Activated CD4-positive, alpha-beta memory T cell treated with anti-CD3 and anti-CD28 coated beads for 36 hours (primary cell): Measurements from ENCODE around the gene LRMDA. TPM values are rescaled to one million over a fixed set of nuclear protein-coding genes. Genes with fewer than 3 reads are reported as not detected.
"Not testable (repeated sequence)": the region's sequence is repeated elsewhere in the genome, so short reads cannot be mapped to it uniquely, and the experiment has no call there.

Source experiments
- CTCF ChIA-PET: fragments of 350-600 bp; sonication (Branson Sonifier 250); formaldehyde crosslinking; loops from one replicate; lab custom pipeline; 2021; ENCODE audit warnings: antibody characterized with exemption, inconsistent platforms; lab: Charles Lee
- POLR2A ChIA-PET: fragments of 350-600 bp; sonication (Branson Sonifier 250); formaldehyde crosslinking; loops from one replicate; lab custom pipeline; 2021; ENCODE audit warnings: antibody characterized with exemption; lab: Charles Lee
- DNase-seq: peaks from one replicate; pipeline ENCODE4 v3.0.0-alpha.2; 2020
- H3K27ac Mint-ChIP-seq: one replicate; pipeline ENCODE4 v1.8.0; 2021; ENCODE audit warnings: mixed read lengths
- H3K27me3 Mint-ChIP-seq: one replicate; pipeline ENCODE4 v1.8.0; 2021; ENCODE audit warnings: mixed read lengths
- H3K36me3 Mint-ChIP-seq: one replicate; pipeline ENCODE4 v1.8.0; 2021; ENCODE audit warnings: mixed read lengths
- H3K4me1 Mint-ChIP-seq: one replicate; pipeline ENCODE4 v1.8.0; 2021; ENCODE audit warnings: low read depth, mixed read lengths
- H3K4me3 Mint-ChIP-seq: one replicate; pipeline ENCODE4 v1.8.0; 2021; ENCODE audit warnings: mild to moderate bottlenecking, mixed read lengths
- H3K9me3 Mint-ChIP-seq: one replicate; pipeline ENCODE4 v1.8.0; 2021; ENCODE audit warnings: mixed read lengths
- intact Hi-C: fragments of 100-400 bp; cut with micrococcal nuclease; formaldehyde crosslinking; loops from one replicate; pipeline ENCODE4 v1.15.1; 2023
- total RNA-seq, 2 experiments: library from RNA; stranded (reverse); gene quantifications; one replicate each; pipeline ENCODE4 v1.2.3, GENCODE V29; 2021

LRMDA gene
- total RNA-seq, 2 experiments from 2014 or later, result not detected

DNA sequence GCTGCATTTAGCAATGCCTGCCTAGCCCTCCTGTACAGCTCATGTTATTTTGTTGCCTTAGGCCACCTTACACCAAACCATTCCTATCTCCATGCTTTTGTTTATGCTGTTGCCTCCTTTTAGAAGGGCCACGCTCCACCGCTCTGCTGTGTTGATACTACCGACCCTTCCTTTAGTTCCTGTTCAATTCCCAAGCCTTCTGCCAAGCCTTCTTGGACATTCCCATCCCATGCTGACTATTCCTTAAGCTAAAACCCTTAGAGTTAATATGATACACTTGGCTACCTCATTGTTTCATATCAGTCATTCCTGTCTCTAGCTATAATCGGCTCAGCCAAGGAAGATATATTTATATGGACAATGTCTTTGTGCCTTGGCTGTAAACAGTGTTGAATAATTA, 705.5 kb downstream of the LRMDA start:
- CTCF ChIA-PET, result no interaction called here
- Mint-ChIP-seq H3K9me3 (no peaks in the 10 kb centered on the region), H3K27me3 (no peaks in the 10 kb centered on the region), H3K4me1 (no peaks in the 10 kb centered on the region), H3K4me3 (no peak overlapping the region), H3K27ac (no peak overlapping the region), H3K36me3 (no peaks in the 10 kb centered on the region)
- DNase-seq, result no peak
- POLR2A ChIA-PET, result no interaction called here
- intact Hi-C loops, result no loop called here

DNA sequence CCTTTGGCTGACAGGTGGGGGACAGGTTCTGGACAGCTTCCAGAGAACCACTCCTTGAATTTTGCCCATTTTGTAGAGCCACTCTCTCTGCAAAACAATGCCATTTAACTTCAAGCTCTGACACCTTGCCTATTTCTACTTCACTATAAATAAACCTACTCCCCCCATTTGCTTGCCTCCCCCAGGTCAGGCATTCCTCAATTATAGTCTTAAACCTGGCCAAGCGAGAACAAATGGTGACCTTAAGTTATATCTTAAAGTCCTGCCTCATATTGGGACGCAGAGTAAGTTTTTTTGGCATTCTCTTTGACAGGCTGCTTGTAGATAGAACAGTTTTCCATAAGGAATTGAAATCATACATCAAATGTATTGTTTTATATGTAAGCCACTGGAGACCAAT, 706.9 kb downstream of the LRMDA start:
- intact Hi-C loops, result no loop called here
- ChIA-PET CTCF (no interaction called here), POLR2A (no interaction called here)
- H3K9me3 Mint-ChIP-seq, result no peaks in the 10 kb centered on the region
- H3K36me3 Mint-ChIP-seq, result no peaks in the 10 kb centered on the region
- no peak overlapping the region for H3K4me3 Mint-ChIP-seq
- H3K4me1 Mint-ChIP-seq, result no peaks in the 10 kb centered on the region
- no peak for DNase-seq
- no peaks in the 10 kb centered on the region for H3K27me3 Mint-ChIP-seq
- no peak overlapping the region for H3K27ac Mint-ChIP-seq

DNA sequence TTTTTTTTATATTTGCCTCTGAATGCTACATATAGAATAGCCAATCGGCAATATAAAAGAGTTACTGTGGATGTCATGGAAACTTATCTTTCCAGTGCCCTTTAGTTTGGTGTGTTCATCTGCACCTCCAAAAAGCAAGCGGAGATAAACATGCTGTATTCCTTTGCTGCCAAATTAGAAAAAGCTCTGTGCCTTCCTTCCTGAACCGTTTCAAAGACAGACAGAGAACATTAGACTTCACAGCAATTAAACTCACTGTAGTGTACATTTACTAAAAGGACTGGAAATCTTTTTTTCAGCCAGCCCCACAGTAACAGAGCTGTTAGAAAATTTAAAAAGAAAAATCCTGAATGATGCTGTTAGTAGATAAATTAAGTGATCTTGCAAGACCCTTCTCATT, 707.5 kb downstream of the LRMDA start:
- H3K9me3 Mint-ChIP-seq, result no peaks in the 10 kb centered on the region
- DNase-seq, result no peak
- ChIA-PET POLR2A (no interaction called here), CTCF (no interaction called here)
- no peak overlapping the region for H3K4me3 Mint-ChIP-seq
- H3K27ac Mint-ChIP-seq, result no peak overlapping the region
- intact Hi-C loops, result no loop called here
- H3K27me3 Mint-ChIP-seq, result no peaks in the 10 kb centered on the region
- no peaks in the 10 kb centered on the region for H3K4me1 Mint-ChIP-seq
- no peaks in the 10 kb centered on the region for H3K36me3 Mint-ChIP-seq

DNA sequence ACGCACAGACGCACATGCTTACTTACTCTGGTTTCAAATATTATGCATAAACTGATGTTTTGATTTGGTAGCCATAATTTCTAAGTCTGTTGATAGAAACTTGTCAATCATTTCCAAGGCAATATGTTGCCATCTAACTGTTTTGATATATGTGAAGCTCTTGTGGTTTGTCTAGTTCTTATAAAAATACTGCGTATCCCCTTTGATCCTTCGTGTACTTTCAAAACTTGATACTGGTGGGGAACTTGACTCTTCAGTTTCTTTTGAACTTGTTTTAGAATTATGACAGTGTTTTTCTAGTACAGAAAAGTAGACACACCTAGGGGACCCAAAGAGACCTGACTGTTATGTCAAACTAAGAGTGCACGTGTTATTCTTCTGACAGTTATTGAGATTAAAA, 708.0 kb downstream of the LRMDA start:
- no peaks in the 10 kb centered on the region for H3K36me3 Mint-ChIP-seq
- intact Hi-C loops, result no loop called here
- ChIA-PET POLR2A (no interaction called here), CTCF (no interaction called here)
- H3K9me3 Mint-ChIP-seq, result no peaks in the 10 kb centered on the region
- no peak for DNase-seq
- H3K27ac Mint-ChIP-seq, result no peak overlapping the region
- no peaks in the 10 kb centered on the region for H3K27me3 Mint-ChIP-seq
- H3K4me1 Mint-ChIP-seq, result no peaks in the 10 kb centered on the region
- no peak overlapping the region for H3K4me3 Mint-ChIP-seq

DNA sequence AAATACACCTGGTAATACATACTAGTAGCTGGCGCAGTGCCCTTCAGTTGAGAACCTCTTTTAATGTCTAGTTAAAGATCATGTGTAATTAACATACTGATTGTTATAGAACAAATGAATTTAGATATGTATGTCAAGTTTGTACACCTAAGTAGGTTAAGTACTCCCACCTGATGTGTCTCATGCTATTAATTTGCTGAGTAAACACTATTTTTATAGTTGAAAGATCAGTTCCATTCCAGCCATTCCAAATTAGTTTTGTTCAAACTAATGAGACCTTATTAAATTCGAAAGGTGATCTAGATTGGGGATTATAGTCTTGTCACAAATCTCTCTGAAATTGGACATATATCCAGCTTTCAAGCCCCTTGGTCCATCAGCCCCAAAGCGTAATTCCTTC, 710.0 kb downstream of the LRMDA start:
- ChIA-PET CTCF (no interaction called here), POLR2A (no interaction called here)
- Mint-ChIP-seq H3K9me3 (peaks cover 4% of the 10 kb centered on the region), H3K27ac (no peak overlapping the region), H3K27me3 (no peaks in the 10 kb centered on the region), H3K4me1 (no peaks in the 10 kb centered on the region), H3K4me3 (no peak overlapping the region), H3K36me3 (no peaks in the 10 kb centered on the region)
- no peak for DNase-seq
- intact Hi-C loops, result no loop called here

DNA sequence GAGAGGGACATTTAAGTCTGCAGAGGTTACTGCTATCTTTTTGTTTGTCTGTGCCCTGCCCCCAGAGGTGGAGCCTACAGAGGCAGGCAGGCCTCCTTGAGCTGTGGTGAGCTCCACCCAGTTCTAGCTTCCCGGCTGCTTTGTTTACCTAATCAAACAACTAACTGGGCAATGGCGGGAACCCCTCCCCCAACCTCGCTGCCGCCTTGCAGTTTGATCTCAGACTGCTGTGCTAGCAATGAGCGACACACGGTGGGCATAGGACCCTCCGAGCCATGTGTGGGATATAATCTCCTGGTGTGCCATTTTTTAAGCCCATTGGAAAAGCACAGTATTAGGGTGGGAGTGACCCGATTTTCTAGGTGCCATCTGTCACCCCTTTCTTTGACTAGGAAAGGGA, 716.8 kb downstream of the LRMDA start:
- H3K4me3 Mint-ChIP-seq, CTCF ChIA-PET, intact Hi-C loops, H3K27ac Mint-ChIP-seq, DNase-seq, H3K27me3 Mint-ChIP-seq, POLR2A ChIA-PET, H3K36me3 Mint-ChIP-seq, H3K4me1 Mint-ChIP-seq, H3K9me3 Mint-ChIP-seq: not testable (repeated sequence)

DNA sequence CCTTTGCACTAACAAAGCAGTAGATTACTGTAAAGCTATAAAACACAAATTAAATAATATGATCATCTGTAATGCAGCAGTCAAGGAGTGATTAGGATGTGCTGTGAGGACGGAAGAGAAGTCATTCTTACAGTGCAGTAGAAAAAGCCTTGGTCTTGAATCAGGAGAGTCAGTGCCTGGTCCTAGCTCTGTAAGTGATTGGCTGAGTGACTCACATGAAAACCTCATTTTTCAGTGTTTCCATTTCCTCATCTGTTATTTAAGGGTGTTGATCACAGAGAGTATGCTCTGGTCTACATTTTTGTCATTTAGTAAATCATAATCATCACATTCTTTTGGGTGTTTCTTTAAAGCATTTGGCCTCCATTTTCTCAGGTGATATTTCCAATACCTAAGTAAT, 717.8 kb downstream of the LRMDA start:
- DNase-seq, result no peak
- Mint-ChIP-seq H3K4me3 (no peak overlapping the region), H3K27me3 (no peaks in the 10 kb centered on the region), H3K27ac (no peak overlapping the region), H3K4me1 (no peaks in the 10 kb centered on the region), H3K36me3 (no peaks in the 10 kb centered on the region), H3K9me3 (peaks cover 9% of the 10 kb centered on the region)
- POLR2A ChIA-PET, result no interaction called here
- CTCF ChIA-PET, result no interaction called here
- intact Hi-C loops, result no loop called here

DNA sequence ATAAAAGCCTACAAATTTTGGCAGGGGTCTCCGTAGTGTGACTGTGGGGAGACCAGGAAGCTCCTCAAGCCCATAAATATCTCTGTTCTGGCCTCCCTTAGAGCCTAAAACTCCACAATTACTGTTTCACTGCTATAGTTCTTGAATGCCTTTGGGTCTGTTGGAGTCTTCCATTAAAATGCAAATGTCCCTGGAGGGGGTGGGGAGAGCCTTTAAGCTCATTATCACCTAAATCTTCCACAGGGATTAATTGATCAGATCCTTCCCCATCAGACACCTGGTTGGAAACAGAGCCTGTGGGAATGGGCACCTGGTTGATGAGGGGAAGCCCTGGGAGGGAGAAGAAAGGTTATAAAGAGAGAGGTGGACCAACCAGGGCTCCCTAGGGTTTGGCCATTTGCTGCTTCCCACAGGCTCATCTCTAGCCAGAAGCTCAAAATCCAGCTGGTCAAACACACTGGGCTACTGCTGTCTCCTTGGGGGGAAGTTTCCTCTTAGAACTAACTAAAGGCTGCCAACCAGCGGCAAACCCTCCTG, 718.2 kb downstream of the LRMDA start:
- intact Hi-C loops, result no loop called here
- H3K27ac Mint-ChIP-seq, result no peak overlapping the region
- DNase-seq, result no peak
- H3K4me1 Mint-ChIP-seq, result no peaks in the 10 kb centered on the region
- ChIA-PET POLR2A (no interaction called here), CTCF (no interaction called here)
- no peak overlapping the region for H3K4me3 Mint-ChIP-seq
- no peaks in the 10 kb centered on the region for H3K27me3 Mint-ChIP-seq
- H3K36me3 Mint-ChIP-seq, result no peaks in the 10 kb centered on the region
- peaks cover 9% of the 10 kb centered on the region for H3K9me3 Mint-ChIP-seq

DNA sequence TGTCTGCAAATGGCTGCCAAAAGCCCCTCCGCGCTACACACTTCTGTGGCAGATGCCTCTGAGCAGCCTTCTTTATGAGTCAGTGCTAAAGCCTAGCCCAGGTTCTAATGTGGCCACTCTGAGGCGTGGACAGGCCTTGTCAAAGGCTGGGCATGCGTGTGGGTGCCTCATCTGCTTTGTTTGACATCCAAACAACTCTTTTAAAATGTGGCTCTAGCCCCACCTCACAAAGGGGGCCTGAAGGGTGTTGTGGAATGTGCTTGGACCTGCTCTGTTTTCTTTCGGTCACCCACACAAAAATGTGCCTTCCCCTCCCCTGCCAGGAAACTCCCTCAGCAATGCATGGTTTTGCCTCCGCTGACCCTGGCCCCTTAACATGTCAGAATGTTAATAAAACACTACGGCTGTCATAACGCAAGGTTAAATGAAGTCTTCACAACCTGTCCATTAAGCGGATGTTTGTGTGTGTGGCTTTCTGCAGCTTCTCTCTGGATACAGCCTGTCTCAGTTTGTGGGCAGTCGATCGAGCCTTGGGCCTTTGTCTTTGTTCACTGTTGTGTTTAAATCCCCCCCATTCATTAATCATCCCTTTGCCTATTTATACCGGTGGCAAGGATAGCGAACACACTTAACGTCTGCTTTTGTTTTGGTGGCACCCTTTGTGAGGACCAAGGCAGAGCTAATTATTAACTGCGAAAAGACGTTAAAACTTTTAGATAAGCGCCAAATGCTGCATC, 718.9 kb downstream of the LRMDA start:
- intact Hi-C loops, result no loop called here

DNA sequence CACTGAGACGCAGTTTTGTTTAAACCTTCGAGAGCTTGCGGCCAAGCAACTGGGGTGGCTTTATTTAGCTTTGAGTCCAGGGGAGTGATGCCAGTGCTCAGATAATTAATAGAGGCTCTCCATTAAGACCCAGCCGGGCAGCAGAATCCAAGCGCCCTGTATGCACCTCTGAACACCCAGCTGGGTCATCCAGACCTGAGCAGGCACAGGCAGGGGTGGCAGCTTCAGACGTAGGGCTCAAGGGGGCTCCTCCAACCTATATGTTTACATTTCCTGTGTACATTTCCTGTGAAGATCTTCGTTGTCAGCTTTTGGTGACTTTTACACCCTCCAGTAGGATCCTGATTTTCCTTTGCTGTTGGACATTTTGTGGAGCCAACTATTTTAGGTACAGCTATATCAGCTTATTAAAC, 719.5 kb downstream of the LRMDA start:
- Mint-ChIP-seq H3K9me3 (peaks cover 8% of the 10 kb centered on the region), H3K4me1 (no peaks in the 10 kb centered on the region)
- CTCF ChIA-PET, result no interaction called here

More for the DNA sequence above, 718.9 kb downstream of the LRMDA start:
- Mint-ChIP-seq H3K36me3 (no peaks in the 10 kb centered on the region), H3K4me1 (no peaks in the 10 kb centered on the region), H3K27ac (no peak overlapping the region), H3K27me3 (no peaks in the 10 kb centered on the region), H3K9me3 (peaks cover 8% of the 10 kb centered on the region), H3K4me3 (no peak overlapping the region)
- CTCF ChIA-PET, result no interaction called here
- no peak for DNase-seq
- POLR2A ChIA-PET, result no interaction called here

DNA sequence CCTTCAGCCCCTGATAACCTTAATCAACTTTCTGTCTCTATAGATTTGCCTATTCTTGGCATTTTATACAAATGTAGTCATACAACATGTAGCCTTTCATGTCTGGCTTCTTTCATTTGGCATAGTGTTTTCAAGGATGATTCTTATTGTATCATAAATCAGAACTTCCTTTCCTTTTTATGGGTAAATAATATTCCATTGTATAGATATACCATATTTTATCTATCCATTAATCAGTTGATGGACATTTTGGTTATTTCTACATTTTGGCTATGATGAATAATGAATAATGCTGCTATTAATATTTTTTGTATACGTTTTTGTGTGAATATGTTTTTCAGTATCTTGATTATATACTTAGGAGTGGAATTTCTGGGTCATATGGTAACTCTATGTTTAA, 720.8 kb downstream of the LRMDA start:
- Mint-ChIP-seq H3K4me3 (no peak overlapping the region), H3K4me1 (no peaks in the 10 kb centered on the region), H3K27ac (no peak overlapping the region), H3K36me3 (no peaks in the 10 kb centered on the region), H3K9me3 (peaks cover 6% of the 10 kb centered on the region), H3K27me3 (no peaks in the 10 kb centered on the region)
- ChIA-PET POLR2A (no interaction called here), CTCF (no interaction called here)
- no peak for DNase-seq
- intact Hi-C loops, result no loop called here

More for the DNA sequence above, 719.5 kb downstream of the LRMDA start:
- H3K36me3 Mint-ChIP-seq, result no peaks in the 10 kb centered on the region
- intact Hi-C loops, result no loop called here
- no peak overlapping the region for H3K27ac Mint-ChIP-seq
- H3K27me3 Mint-ChIP-seq, result no peaks in the 10 kb centered on the region
- no peak overlapping the region for H3K4me3 Mint-ChIP-seq
- POLR2A ChIA-PET, result no interaction called here
- DNase-seq, result no peak

DNA sequence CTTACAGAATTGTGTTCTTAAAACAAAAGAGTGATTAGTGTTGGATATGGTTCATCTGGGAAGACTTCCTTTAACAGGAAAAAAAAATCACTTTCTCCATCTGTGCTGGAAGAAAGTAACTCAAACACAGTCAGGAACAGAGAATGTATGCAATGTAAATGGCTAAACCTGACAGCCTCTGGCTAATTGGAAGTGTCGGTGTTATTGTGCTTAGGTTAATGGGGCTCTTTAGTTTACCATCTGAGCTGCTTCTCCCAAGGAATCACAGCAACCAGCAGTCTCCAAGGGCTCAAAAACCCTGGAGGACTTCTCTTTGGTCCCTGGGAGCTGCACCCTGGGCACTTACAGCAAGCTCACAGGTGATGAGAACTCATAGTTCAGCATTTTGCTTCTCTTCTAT, 724.5 kb downstream of the LRMDA start:
- CTCF ChIA-PET, result no interaction called here
- DNase-seq, result no peak
- Mint-ChIP-seq H3K27ac (no peak overlapping the region), H3K36me3 (no peaks in the 10 kb centered on the region), H3K4me3 (no peak overlapping the region), H3K27me3 (no peaks in the 10 kb centered on the region), H3K9me3 (peaks cover 3% of the 10 kb centered on the region), H3K4me1 (no peaks in the 10 kb centered on the region)
- intact Hi-C loops, result no loop called here
- POLR2A ChIA-PET, result no interaction called here
